GM23338 (cell line): ENCODE results near the gene NIPAL4. TPM values are rescaled to one million over a fixed set of nuclear protein-coding genes. Genes with fewer than 3 reads are reported as not detected.

Source experiments
- ATAC-seq: fragments of 200-7000 bp; cut with Tn5 transposase; 3 replicates; pipeline ENCODE4 v1.9.1; 2020
- DNase-seq: peaks from one replicate; pipeline ENCODE4 v3.0.0-alpha.2; 2015; ENCODE audit warnings: low spot score
- H2AFZ ChIP-seq: fragments of 200-600 bp; sonication (generic); 2 replicates; pipeline ENCODE4 v1.8.0; 2016; ENCODE audit warnings: antibody characterized with exemption, mild to moderate bottlenecking, moderate library complexity
- H3F3A ChIP-seq: fragments of 200-600 bp; sonication (generic); replicated peaks from 2 replicates; pipeline ENCODE4 v1.8.0; 2017; ENCODE audit warnings: antibody characterized with exemption, mixed run types, low read depth
- H3K27ac ChIP-seq: fragments of 200-600 bp; sonication (generic); 2 replicates; pipeline ENCODE4 v1.6.1; 2016; ENCODE audit warnings: low read depth
- H3K27me3 ChIP-seq: fragments of 200-600 bp; sonication (generic); 2 replicates; pipeline ENCODE4 v1.8.0; 2016; ENCODE audit warnings: mild to moderate bottlenecking, mixed run types, moderate library complexity; ENCODE audit not compliant: insufficient read depth
- H3K36me3 ChIP-seq: fragments of 200-600 bp; sonication (generic); 2 replicates; pipeline ENCODE4 v1.8.0; 2016; ENCODE audit warnings: mild to moderate bottlenecking; ENCODE audit not compliant: insufficient read depth
- H3K4me1 ChIP-seq: fragments of 200-600 bp; sonication (generic); 2 replicates; pipeline ENCODE4 v1.8.0; 2016; ENCODE audit warnings: mild to moderate bottlenecking, moderate library complexity; ENCODE audit not compliant: insufficient read depth
- H3K4me2 ChIP-seq: fragments of 200-600 bp; sonication (generic); 2 replicates; pipeline ENCODE4 v1.7.1; 2017; ENCODE audit warnings: mixed run types
- H3K4me3 ChIP-seq: fragments of 200-600 bp; sonication (generic); 2 replicates; pipeline ENCODE4 v1.6.1; 2016; ENCODE audit warnings: mixed run types
- H3K79me2 ChIP-seq: fragments of 200-600 bp; sonication (generic); replicated peaks from 2 replicates; pipeline ENCODE4 v1.8.0; 2017; ENCODE audit warnings: mild to moderate bottlenecking; ENCODE audit not compliant: insufficient read depth
- H3K9me2 ChIP-seq: fragments of 200-600 bp; sonication (generic); 2 replicates; pipeline ENCODE4 v1.8.0; 2017; ENCODE audit not compliant: insufficient read depth
- H4K20me1 ChIP-seq: fragments of 200-600 bp; sonication (generic); replicated peaks from 2 replicates; pipeline ENCODE4 v1.8.0; 2017; ENCODE audit warnings: mild to moderate bottlenecking; ENCODE audit not compliant: insufficient read depth
- H3K27ac Mint-ChIP-seq: 2 replicates; pipeline ENCODE4 v1.8.0; 2020; ENCODE audit warnings: inconsistent platforms, mild to moderate bottlenecking, moderate library complexity, mixed read lengths
- H3K27me3 Mint-ChIP-seq: 3 replicates; pipeline ENCODE4 v1.8.0; 2022; ENCODE audit warnings: low read depth, mild to moderate bottlenecking, moderate library complexity, mixed read lengths, inconsistent platforms; ENCODE audit not compliant: insufficient read depth, poor library complexity
- H3K36me3 Mint-ChIP-seq: 3 replicates; pipeline ENCODE4 v1.8.0; 2021; ENCODE audit warnings: low read depth, mild to moderate bottlenecking, inconsistent platforms, moderate library complexity, mixed read lengths
- H3K4me1 Mint-ChIP-seq: 3 replicates; pipeline ENCODE4 v1.8.0; 2020; ENCODE audit warnings: mild to moderate bottlenecking, inconsistent platforms, mixed read lengths
- H3K4me3 Mint-ChIP-seq: 3 replicates; pipeline ENCODE4 v1.8.0; 2021; ENCODE audit warnings: moderate library complexity, mild to moderate bottlenecking, inconsistent platforms, mixed read lengths
- H3K9me3 Mint-ChIP-seq: 3 replicates; pipeline ENCODE4 v1.8.0; 2020; ENCODE audit warnings: moderate library complexity, mild to moderate bottlenecking, inconsistent platforms, mixed read lengths
- ETS1 ChIP-seq: IDR thresholded peaks from 2 replicates; pipeline ENCODE4 v1.6.1; 2016; ENCODE audit warnings: antibody characterized with exemption
- EZH2phosphoT487 ChIP-seq: fragments of 200-600 bp; sonication (generic); IDR thresholded peaks from one replicate; pipeline ENCODE4 v1.8.1; 2018; ENCODE audit warnings: antibody characterized with exemption; ENCODE audit not compliant: unreplicated experiment
- ZNF114 ChIP-seq: fragments of 250-450 bp; sonication (Bioruptor Pico); IDR thresholded peaks from 2 replicates; pipeline ENCODE4 v1.5.0; 2020; ENCODE audit warnings: mild to moderate bottlenecking, moderate library complexity
- ZNF331 ChIP-seq: fragments of 250-450 bp; sonication (Bioruptor Pico); IDR thresholded peaks from 2 replicates; pipeline ENCODE4 v1.5.0; 2020; ENCODE audit warnings: low read depth, mild to moderate bottlenecking, moderate library complexity
- ZNF462 ChIP-seq: fragments of 250-450 bp; sonication (Bioruptor Pico); IDR thresholded peaks from 2 replicates; pipeline ENCODE4 v1.5.0; 2020; ENCODE audit warnings: mild to moderate bottlenecking, moderate library complexity
- polyA plus RNA-seq: library from polyadenylated mRNA; unstranded; fragments of >200 nt; fragmentation: Nextera tagmentation; extraction: Ambion mirVana; gene quantifications from 2 replicates; pipeline ENCODE4 v1.2.1, GENCODE V29; 2016
- total RNA-seq: library from RNA; depleted of rRNA; stranded (reverse); fragments of >200 nt; shearing (Covaris generic); gene quantifications from 2 replicates; pipeline ENCODE4 v1.2.3, GENCODE V29; 2014

The NIPAL4 gene
- total and polyA plus RNA-seq, 2 experiments from 2014 or later = 0.21 TPM; not detected in 1

- TF ChIP-seq ZNF462 (CRISPR knock-in tag) (no peak), ZNF331 (CRISPR knock-in tag) (no peak), ETS1 (no peak), EZH2phosphoT487 (no peak)
These were observed 13.6 kb downstream of the NIPAL4 start (continued) for GRCh38 chr5:157473383-157474320.

- H3K36me3 ChIP-seq = no peaks in the 10 kb centered on the region
- no peak for ATAC-seq
- Mint-ChIP-seq H3K27ac (no peak overlapping the region), H3K36me3 (no peaks in the 10 kb centered on the region; the same call in 1 of the 3 replicates), H3K27me3 (no peaks in the 10 kb centered on the region), H3K9me3 (no peaks in the 10 kb centered on the region), H3K4me1 (peaks cover 20% of the 10 kb centered on the region), H3K4me3 (no peak overlapping the region)
- H3K4me2 ChIP-seq = no peak overlapping the region
- H3K27me3 ChIP-seq = no peaks in the 10 kb centered on the region
- H3K79me2 ChIP-seq = no peaks in the 10 kb centered on the region
- H3F3A ChIP-seq = no peaks in the 10 kb centered on the region
- H3K9me2 ChIP-seq = no peaks in the 10 kb centered on the region
- no peak for DNase-seq
- H2AFZ ChIP-seq = no peak overlapping the region
- H4K20me1 ChIP-seq = no peaks in the 10 kb centered on the region
- no peak for TF ChIP-seq ZNF114
- no peak overlapping the region for H3K27ac ChIP-seq
- H3K4me3 ChIP-seq = no peak overlapping the region
- H3K4me1 ChIP-seq = peaks cover 9% of the 10 kb centered on the region
These were observed 15.4 kb downstream of the NIPAL4 start for GRCh38 chr5:157475432-157475831.
